Activated CD4-positive, CD25-positive, alpha-beta regulatory T cell treated with anti-CD3 and anti-CD28 coated beads, Interleukin-2, amount 50 U/mL, for 72 hours (primary cell): ENCODE results near the gene HOXB4.

Experiments
- DNase-seq: peaks from one replicate; pipeline ENCODE4 v3.0.0; 2021

The HOXB4 gene

GRCh38 chr17:48613862-48614694, 35.9 kb upstream of the HOXB4 start:
- no peak for DNase-seq

DNA sequence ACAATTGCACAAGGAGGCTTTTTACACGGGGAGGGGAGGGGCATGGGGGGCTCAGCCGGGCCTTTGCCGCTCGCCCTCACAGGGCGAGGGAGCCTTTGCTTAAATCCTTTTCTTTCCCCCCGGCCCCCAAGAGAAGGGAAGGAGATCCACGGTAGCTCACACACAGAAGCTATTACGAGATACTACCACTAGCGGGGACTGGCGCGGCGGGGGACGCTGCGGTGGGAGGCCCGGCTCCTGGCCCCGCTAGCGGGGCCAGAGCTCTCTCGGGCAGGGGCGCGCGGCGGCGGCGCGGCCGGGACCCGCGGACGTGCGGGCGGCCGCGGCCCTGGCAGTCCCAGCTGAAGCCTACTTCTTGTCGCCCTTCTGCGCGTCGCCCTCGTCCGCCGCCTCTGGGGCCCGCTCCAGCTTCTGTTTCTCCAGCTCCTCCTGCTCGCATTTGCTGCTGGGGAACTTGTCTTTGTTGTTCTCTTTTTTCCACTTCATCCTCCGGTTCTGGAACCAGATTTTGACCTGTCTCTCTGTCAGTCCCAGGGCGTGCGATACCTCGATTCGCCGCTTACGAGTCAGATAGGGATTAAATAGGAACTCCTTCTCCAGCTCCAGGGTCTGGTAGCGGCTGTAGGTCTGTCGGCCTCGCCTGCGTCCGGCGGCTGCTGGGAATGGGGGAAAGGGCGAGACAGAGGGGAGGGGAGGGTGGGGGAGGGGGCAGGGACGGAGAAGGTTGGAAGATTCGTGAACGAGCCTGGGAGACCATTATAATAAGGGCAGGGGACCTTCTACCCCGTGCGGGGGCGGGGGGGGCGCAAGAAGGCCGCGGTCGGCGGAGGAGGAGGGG, 34.9 kb upstream of the HOXB4 start:
- no peak for DNase-seq

DNA sequence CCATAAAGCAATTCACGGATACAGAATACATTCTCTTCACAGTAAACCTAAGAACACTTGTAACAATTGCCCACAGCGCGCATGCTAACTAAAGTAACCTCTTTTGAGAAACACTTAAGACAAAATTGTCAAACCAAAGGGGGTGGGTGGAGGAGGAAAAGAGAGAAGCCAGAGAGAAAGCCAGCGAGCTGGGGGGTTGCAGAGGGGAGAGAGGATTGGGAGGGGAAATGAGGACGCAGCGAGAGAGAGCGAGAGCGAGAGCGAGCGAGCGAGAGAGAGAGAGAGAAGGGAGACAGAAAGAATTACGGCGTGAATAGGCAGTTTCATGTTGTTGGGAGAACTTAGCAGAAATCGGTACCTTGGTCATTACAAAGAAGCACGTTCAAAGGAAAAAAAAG, 34.3 kb upstream of the HOXB4 start:
- DNase-seq, result no peak

DNA sequence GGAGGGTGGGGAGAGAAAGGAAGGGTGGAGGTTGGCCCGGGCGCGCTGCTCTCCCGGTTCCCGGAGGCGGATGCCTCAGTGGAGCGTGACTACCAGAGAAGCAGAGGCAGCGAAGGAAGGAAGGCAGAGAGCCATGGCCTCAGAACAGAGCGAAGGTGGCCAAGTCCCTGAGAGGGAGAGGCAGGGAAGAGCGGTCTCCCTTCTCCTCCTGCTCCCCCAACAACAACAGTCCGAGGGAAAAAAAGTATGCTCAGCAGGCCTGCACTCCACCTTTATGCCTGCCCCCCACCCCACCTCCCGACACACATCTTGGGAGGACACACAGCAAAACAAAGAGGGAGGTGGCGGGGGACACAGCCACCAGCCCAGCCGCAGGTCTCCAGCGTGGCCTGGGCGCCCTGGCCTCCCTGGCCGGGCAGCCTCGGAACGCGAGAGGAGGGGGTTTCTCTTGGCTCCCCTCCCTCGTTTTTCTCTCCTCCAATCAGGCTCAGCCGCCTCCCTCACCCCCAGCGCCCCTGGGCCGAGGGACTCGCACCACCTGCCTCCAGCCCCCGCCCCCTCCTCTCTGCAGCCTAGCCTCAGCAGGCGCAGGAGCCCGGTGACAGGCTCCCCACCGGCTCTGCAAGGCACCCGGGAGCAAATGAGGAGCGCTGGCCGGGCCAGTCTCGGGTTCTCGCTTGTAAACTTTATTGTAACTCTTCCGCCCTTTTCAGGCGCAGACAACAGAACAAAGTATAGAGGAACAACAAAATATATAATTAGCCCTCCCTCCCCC, 33.7 kb upstream of the HOXB4 start:
- no peak for DNase-seq

- DNase-seq, result no peak
Measured at GRCh38 chr17:48611213-48611612, 33.1 kb upstream of the HOXB4 start.

DNA sequence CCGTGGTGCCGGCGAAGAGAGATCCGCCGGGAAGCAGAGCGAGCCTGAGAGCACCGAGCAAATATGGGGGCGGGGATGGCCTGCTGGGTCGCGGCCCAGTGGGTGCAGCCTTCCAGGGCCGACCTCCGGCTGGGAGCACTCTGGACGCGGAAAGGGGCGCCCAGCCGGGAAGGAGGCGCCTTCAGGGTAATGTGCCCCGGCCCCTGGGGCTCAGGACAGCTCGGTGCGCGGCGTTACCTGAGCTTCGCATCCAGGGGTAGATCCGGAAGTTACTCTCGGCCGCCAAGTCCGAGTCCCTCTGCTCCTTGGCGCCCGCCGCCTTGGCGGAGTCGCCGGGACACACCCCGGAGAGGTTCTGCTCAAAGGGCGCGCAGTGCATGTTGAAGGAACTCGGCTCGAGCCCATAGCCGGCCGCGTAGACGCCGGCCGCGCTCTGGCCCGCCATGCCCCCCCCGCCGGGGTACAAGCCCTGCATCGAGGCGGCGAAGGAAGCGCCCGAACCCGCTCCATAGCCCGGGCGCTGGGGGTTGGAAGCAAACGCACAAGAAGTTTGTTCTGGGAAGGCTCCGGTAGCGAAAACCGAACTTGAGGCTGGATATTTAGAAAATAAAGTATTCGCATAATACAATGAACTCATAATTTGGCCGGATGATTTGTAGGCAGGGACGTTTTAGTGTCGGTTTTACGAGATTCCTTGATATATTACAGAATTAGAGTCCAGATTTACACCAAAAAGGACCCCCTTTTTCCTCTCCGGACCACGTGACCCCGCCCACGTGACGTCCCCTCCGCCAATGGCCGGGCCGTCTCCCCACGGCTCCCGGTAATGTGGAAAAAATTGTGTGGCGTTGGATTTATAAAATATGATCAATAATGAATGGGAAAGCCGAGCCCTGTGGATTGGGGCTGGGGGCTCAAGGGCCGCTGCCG, 32.4 kb upstream of the HOXB4 start, which contains the start of gene HOXB7:
Gene HOXB7 (minus strand): TSS at position 736 of the 930 bp plus-strand sequence. CDS start 99 bp downstream, at position 637.
- DNase-seq, result peak; percentile 74

DNA sequence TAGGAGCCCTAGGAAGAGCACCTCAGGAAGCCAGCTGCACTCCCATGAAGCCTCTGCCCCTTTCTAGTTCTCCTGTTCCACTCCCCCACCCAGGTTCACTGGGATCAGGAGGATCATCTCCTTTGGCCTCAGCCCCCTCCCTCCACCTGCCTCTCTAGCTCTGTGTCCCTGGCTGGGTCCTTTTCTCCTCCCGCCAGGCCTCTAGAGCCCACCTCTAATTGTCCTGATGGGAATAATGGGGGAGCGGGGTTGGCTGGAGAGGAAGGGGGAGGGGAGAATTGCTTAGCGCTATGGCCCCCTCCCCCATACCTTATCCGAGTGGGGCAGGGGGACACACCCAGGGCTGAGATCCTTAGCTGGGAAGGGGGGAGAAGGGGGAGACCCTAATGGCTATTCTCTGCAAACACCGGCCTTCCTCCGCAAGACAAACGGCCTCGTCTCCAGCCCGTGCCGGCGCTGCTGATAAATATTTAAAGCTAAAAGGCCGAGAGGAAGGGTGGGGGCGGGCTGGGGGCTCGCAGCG, 31.7 kb upstream of the HOXB4 start:
- DNase-seq, result no peak

- DNase-seq, result no peak
Measured at GRCh38 chr17:48609033-48609432, 30.9 kb upstream of the HOXB4 start.

GRCh38 chr17:48608494-48608834, 30.3 kb upstream of the HOXB4 start:
- DNase-seq, result no peak

DNA sequence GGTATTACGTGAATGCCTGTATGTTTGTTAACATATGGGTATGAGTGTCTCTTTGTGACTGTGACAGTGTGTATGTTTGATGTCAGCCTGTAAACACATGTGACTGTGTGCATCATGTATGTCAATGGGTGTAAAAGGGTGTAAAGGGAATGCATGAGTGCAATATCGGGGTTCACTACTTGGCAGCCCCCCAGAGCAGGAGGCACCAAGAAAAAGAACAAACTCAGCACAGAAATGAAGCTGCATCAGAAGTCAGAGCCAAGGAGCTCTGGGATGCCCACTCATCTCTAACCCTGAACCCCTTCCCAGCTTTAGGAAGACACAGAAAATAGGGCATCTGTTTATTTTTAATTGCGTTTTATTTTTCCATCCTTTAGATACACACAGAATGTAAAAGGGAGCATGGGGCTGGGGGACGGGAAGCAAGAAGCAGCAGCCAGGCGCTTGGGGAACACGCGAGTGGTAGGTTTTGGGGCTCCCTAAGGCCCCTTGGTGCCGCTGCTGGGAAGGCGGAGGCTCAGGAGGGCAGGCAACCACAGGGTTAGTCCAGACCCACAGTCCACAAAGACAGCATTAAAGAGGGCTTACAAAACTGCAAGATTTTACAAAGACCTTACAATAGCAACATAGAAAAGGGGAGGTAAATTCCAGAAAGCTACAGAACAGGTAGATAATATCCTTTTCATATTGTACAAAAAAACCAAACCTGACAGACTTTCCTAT, 28.9 kb upstream of the HOXB4 start:
- no peak for DNase-seq

DNA sequence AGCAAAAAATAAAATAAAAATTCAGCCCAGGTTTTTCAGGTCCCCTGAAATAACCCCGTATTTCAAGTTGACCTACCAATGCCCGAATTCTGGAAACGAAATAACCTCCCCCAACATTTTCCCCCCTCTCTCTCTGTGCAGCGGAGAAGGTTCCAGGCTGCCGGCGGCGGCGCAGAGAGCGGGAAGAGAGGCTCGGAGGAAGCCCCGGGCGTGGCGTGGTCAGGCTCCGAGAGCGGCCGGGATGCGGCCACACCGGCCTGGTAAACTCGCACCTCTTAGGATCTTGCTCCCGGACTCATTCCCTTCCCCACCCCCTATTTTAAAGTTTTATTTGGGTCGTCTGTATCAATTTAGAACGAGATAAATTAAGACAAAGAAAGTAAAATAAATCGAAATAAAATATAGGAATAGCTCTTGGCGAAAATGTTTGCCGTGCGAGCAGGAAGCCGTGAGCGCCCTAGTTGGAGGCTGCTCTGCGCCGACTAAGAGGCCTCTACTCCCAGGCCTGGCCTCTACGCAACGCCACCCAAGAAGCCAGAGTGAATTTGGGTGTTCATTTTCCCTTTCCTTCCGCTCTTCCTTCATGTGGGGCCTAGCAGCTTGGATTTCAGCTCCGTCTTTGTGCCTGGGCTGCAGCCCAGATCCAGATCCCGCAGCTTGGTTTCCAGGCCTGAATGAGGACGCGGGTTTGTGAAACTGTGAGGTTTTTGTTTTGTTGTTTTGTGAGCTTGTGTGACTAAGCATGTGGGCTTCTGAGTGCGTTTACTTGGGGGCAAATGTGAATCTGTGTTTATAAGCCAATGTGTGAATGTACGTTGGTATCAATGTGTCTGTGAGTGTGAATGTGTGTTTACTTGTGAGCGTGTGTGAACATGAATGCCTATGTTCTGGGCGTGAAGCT, 28.1 kb upstream of the HOXB4 start:
- DNase-seq, result no peak

- no peak for DNase-seq
Measured at GRCh38 chr17:48605409-48605919, 27.3 kb upstream of the HOXB4 start.

DNA sequence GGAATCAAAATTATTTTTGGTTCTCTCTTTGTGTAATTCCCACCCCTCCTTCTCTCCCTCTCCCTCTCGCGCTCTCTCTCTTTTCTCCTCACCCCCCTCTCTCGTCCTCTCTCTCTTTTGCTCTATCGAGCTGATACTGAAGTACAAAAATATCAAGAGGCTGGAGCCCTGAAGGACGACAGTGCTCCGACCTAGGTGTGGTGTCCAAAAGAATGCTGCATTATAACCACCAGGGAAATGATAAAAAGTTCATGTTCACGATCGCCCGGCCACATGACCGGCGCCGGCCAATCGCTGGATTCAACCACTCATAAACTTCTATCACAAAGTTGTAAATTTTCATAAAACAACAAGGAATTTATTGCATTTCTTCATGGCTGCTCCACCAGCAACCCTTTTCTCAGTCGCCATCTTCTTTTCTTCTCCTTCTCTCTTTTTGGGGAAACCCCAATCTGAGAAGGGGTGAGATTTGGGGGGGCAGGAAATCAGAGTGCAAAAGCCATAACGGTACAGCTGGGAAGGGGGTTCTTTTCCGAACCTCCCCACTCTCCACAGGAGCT, 26.7 kb upstream of the HOXB4 start, which contains the start of gene HOXB6:
Gene HOXB6 (minus strand): TSS at position 217 of the 560 bp plus-strand sequence. CDS start 6,836 bp downstream, outside the sequence.
- no peak for DNase-seq

GRCh38 chr17:48603959-48604769, 26.0 kb upstream of the HOXB4 start:
- no peak for DNase-seq

GRCh38 chr17:48601539-48602425, 23.6 kb upstream of the HOXB4 start:
- DNase-seq, result no peak

DNA sequence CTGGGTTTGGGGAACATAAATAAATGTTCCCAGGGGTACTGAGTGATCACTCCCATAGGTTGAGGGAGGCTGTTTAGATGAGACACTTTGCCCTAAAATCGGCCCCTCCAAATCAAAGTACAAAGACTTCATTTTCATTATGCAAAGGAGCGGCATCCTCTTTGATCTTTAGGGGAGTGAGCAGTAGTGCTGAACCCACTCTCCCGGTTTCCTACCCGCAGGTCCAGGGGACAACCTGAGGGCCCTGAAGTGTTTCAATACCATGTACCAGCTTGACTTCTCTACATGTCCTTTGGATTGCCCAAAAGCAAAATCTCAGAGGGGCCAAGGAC, 23.0 kb upstream of the HOXB4 start:
- DNase-seq, result no peak
